ENCODE results near the gene TTLL12. TPM values are rescaled to one million over a fixed set of nuclear protein-coding genes. Genes with fewer than 3 reads are reported as not detected.

TTLL12 gene
- total RNA-seq, 2 experiments from 2014 or later, result 66.5 to 71.5 TPM

- Histone ChIP-seq H3K4me1 (ENCODE audit: insufficient read depth, low read length, poor library complexity, severe bottlenecking) (peaks cover 26% of the 10 kb centered on the region), H3K4me2 (ENCODE audit: low read length) (no peak overlapping the region), H3K9me3 (ENCODE audit: low read length) (no peaks in the 10 kb centered on the region), H3K9me2 (ENCODE audit: insufficient read depth, low read length) (no peaks in the 10 kb centered on the region), H3K36me3 (ENCODE audit: insufficient read depth, low read length) (peaks cover 95% of the 10 kb centered on the region), H4K20me1 (ENCODE audit: insufficient read depth, low read length) (no peaks in the 10 kb centered on the region; the same call in 1 of the 2 replicates), H3K4me3 (ENCODE audit: low read depth, low read length, poor library complexity, severe bottlenecking) (no peak overlapping the region), H3K27ac (ENCODE audit: low read depth, low read length, poor library complexity, severe bottlenecking) (no peak overlapping the region), H2AFZ (ENCODE audit: low read length) (no peak overlapping the region), H3K79me2 (ENCODE audit: insufficient read depth, low read depth, low read length) (no peaks in the 10 kb centered on the region)
- no TSS peak for BruUV-seq (replicated peaks)
- POLR2A ChIA-PET, result interaction anchor here (0.7 kb wide), 1 partner anchor 742 kb away, joined by 3 read pairs; no protein-coding TSS in a partner anchor
- intact Hi-C loops (cut with micrococcal nuclease; ENCODE audit: unreplicated experiment), result no loop called here
- CTCF ChIA-PET (ENCODE audit: unreplicated experiment), result no interaction called here
- DNase-seq (ENCODE audit: low spot score), result no peak
- TF ChIP-seq, protein P1, sequence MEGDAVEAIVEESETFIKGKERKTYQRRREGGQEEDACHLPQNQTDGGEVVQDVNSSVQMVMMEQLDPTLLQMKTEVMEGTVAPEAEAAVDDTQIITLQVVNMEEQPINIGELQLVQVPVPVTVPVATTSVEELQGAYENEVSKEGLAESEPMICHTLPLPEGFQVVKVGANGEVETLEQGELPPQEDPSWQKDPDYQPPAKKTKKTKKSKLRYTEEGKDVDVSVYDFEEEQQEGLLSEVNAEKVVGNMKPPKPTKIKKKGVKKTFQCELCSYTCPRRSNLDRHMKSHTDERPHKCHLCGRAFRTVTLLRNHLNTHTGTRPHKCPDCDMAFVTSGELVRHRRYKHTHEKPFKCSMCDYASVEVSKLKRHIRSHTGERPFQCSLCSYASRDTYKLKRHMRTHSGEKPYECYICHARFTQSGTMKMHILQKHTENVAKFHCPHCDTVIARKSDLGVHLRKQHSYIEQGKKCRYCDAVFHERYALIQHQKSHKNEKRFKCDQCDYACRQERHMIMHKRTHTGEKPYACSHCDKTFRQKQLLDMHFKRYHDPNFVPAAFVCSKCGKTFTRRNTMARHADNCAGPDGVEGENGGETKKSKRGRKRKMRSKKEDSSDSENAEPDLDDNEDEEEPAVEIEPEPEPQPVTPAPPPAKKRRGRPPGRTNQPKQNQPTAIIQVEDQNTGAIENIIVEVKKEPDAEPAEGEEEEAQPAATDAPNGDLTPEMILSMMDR (conservative IDR thresholded peaks at IDR 0.05; ENCODE audit: low read length), result no peak
- no peak for TF ChIP-seq EZH2phosphoT487 (IDR thresholded peaks at IDR 0.05; ENCODE audit: borderline replicate concordance, low read depth, low read length)
Observed at GRCh38 chr22:43134553-43134952, 52.4 kb downstream of the TTLL12 start.

- H3K9me3 ChIP-seq (ENCODE audit: low read length), result no peaks in the 10 kb centered on the region
- intact Hi-C loops (cut with micrococcal nuclease; ENCODE audit: unreplicated experiment), result no loop called here
- H3K4me2 ChIP-seq (ENCODE audit: low read length), result no peak overlapping the region
- peaks cover 37% of the 10 kb centered on the region for H3K4me1 ChIP-seq (ENCODE audit: insufficient read depth, low read length, poor library complexity, severe bottlenecking)
- no peaks in the 10 kb centered on the region for H3K9me2 ChIP-seq (ENCODE audit: insufficient read depth, low read length)
- no peak overlapping the region for H2AFZ ChIP-seq (ENCODE audit: low read length)
- POLR2A ChIA-PET, result no interaction called here
- H4K20me1 ChIP-seq (ENCODE audit: insufficient read depth, low read length), result no peaks in the 10 kb centered on the region; the same call in 1 of the 2 replicates
- H3K36me3 ChIP-seq (ENCODE audit: insufficient read depth, low read length), result peaks cover 96% of the 10 kb centered on the region
- TSS peak; percentile 39 for BruUV-seq (replicated peaks)
- no peaks in the 10 kb centered on the region; the same call in 1 of the 2 replicates for H3K79me2 ChIP-seq (ENCODE audit: insufficient read depth, low read depth, low read length)
- CTCF ChIA-PET (ENCODE audit: unreplicated experiment), result interaction anchor here (0.7 kb wide), 1 partner anchor 27 kb away, joined by 3 read pairs; no protein-coding TSS in a partner anchor
- no peak overlapping the region for H3K4me3 ChIP-seq (ENCODE audit: low read depth, low read length, poor library complexity, severe bottlenecking)
- DNase-seq (ENCODE audit: low spot score), result no peak
- TF ChIP-seq EZH2phosphoT487 (IDR thresholded peaks at IDR 0.05; ENCODE audit: borderline replicate concordance, low read depth, low read length), result no peak
- TF ChIP-seq, protein P1 (conservative IDR thresholded peaks at IDR 0.05; ENCODE audit: low read length), result no peak
- H3K27ac ChIP-seq (ENCODE audit: low read depth, low read length, poor library complexity, severe bottlenecking), result no peak overlapping the region
Observed at GRCh38 chr22:43133401-43133800, 53.5 kb downstream of the TTLL12 start.

GRCh38 chr22:43131773-43132501 is 55.0 kb downstream of the TTLL12 start:
- Histone ChIP-seq H3K4me1 (ENCODE audit: insufficient read depth, low read length, poor library complexity, severe bottlenecking) (peaks cover 50% of the 10 kb centered on the region), H3K4me3 (ENCODE audit: low read depth, low read length, poor library complexity, severe bottlenecking) (no peak overlapping the region), H4K20me1 (ENCODE audit: insufficient read depth, low read length) (no peaks in the 10 kb centered on the region; the same call in 1 of the 2 replicates), H3K4me2 (ENCODE audit: low read length) (no peak overlapping the region), H3K9me2 (ENCODE audit: insufficient read depth, low read length) (no peaks in the 10 kb centered on the region), H2AFZ (ENCODE audit: low read length) (no peak overlapping the region), H3K79me2 (ENCODE audit: insufficient read depth, low read depth, low read length) (peaks cover 2% of the 10 kb centered on the region; the same call in 1 of the 2 replicates), H3K9me3 (ENCODE audit: low read length) (no peaks in the 10 kb centered on the region), H3K36me3 (ENCODE audit: insufficient read depth, low read length) (peaks cover 96% of the 10 kb centered on the region), H3K27ac (ENCODE audit: low read depth, low read length, poor library complexity, severe bottlenecking) (no peak overlapping the region)
- no peak for TF ChIP-seq EZH2phosphoT487 (IDR thresholded peaks at IDR 0.05; ENCODE audit: borderline replicate concordance, low read depth, low read length)
- TF ChIP-seq, protein P1 (conservative IDR thresholded peaks at IDR 0.05; ENCODE audit: low read length), result no peak
- CTCF ChIA-PET (ENCODE audit: unreplicated experiment), result no interaction called here
- POLR2A ChIA-PET, result no interaction called here
- no peak for DNase-seq (ENCODE audit: low spot score)
- BruUV-seq (replicated peaks), result no TSS peak
- intact Hi-C loops (cut with micrococcal nuclease; ENCODE audit: unreplicated experiment), result no loop called here

All from OCI-LY7 (cell line).